DND-41 (cell line): ENCODE measurements around the gene RPL41.

Experiments used
- ATAC-seq: fragments of 200-7000 bp; cut with Tn5 transposase; 3 replicates; pipeline ENCODE4 v1.9.1; 2021; ENCODE audit warnings: low read depth; ENCODE audit not compliant: insufficient read depth
- DNase-seq: peaks from one replicate; pipeline ENCODE4 v3.0.0-alpha.2; 2020
- H2AFZ ChIP-seq: 2 replicates; pipeline ENCODE4 v1.6.0; 2012; ENCODE audit warnings: low read depth, low read length
- H3K27ac ChIP-seq: 2 replicates; pipeline ENCODE4 v1.5.1; 2012; ENCODE audit warnings: low read length, inconsistent platforms
- H3K27me3 ChIP-seq: fragments of 200-600 bp; sonication (generic); 2 replicates; pipeline ENCODE4 v1.6.0; 2012; ENCODE audit warnings: low read length, mild to moderate bottlenecking, inconsistent platforms; ENCODE audit not compliant: insufficient read depth, poor library complexity
- H3K36me3 ChIP-seq: 2 replicates; pipeline ENCODE4 v1.5.1; 2012; ENCODE audit warnings: low read length, inconsistent platforms; ENCODE audit not compliant: insufficient read depth
- H3K4me1 ChIP-seq: 2 replicates; pipeline ENCODE4 v1.5.1; 2012; ENCODE audit warnings: mild to moderate bottlenecking, low read length; ENCODE audit not compliant: insufficient read depth
- H3K4me2 ChIP-seq: 2 replicates; pipeline ENCODE4 v1.6.0; 2012; ENCODE audit warnings: mild to moderate bottlenecking, moderate library complexity, low read length, inconsistent platforms; ENCODE audit not compliant: insufficient read depth
- H3K4me3 ChIP-seq, 2 experiments: fragments of 200-600 bp in 1 of 2; shearing (Covaris generic) in 1 of 2; 2 replicates each; pipeline ENCODE4 v1.5.1; 2012 to 2016; ENCODE audit warnings: inconsistent platforms in 2 of 2, low read length in 2 of 2, mild to moderate bottlenecking in 2 of 2, low read depth in 1 of 2, moderate library complexity in 1 of 2
- H3K79me2 ChIP-seq: 2 replicates; pipeline ENCODE4 v1.6.0; 2012; ENCODE audit warnings: low read length, inconsistent platforms; ENCODE audit not compliant: insufficient read depth
- H3K9ac ChIP-seq: 2 replicates; pipeline ENCODE4 v1.6.0; 2012; ENCODE audit warnings: low read depth, mild to moderate bottlenecking, inconsistent platforms, low read length, moderate library complexity
- H3K9me3 ChIP-seq: 2 replicates; pipeline ENCODE4 v1.5.1; 2012; ENCODE audit warnings: low read length, moderate library complexity, mild to moderate bottlenecking, inconsistent platforms; ENCODE audit not compliant: insufficient read depth, severe bottlenecking
- H4K20me1 ChIP-seq: 2 replicates; pipeline ENCODE4 v1.6.0; 2012; ENCODE audit warnings: low read length; ENCODE audit not compliant: insufficient read depth
- EZH2 ChIP-seq: IDR thresholded peaks from 3 replicates; pipeline ENCODE4 v1.6.1; 2012; ENCODE audit warnings: borderline replicate concordance, low read depth, mild to moderate bottlenecking, moderate library complexity, low read length, inconsistent platforms; ENCODE audit not compliant: severe bottlenecking
- TF ChIP-seq, protein P1 (sequence below): IDR thresholded peaks from 2 replicates; pipeline ENCODE4 v1.5.1; 2012; ENCODE audit warnings: borderline replicate concordance, low read length, moderate library complexity, mild to moderate bottlenecking; ENCODE audit not compliant: poor library complexity, severe bottlenecking; ENCODE audit errors: extremely low read depth

Gene RPL41

DNA sequence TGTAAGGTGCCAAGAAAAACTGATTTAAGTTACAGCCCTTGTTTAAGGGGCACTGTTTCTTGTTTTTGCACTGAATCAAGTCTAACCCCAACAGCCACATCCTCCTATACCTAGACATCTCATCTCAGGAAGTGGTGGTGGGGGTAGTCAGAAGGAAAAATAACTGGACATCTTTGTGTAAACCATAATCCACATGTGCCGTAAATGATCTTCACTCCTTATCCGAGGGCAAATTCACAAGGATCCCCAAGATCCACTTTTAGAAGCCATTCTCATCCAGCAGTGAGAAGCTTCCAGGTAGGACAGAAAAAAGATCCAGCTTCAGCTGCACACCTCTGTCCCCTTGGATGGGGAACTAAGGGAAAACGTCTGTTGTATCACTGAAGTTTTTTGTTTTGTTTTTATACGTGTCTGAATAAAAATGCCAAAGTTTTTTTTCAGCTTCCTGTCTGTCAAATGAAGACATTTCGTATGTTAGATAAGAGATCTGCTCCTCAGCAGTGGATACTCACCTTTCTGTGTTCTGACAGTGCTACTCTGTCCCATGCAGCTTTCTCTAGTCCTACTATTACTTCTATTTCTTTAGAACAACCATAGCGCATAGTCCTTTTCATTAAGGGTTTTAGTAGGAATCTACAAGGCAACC lies 13.2 kb upstream of the RPL41 start:
- peak overlapping the region; percentile 80 for H3K4me2 ChIP-seq
- H3K27me3 ChIP-seq, result no peaks in the 10 kb centered on the region
- peaks cover 38% of the 10 kb centered on the region for H3K36me3 ChIP-seq
- peak; percentile 11; the same call in 2 of the 3 replicates for ATAC-seq
- H3K9me3 ChIP-seq, result no peaks in the 10 kb centered on the region
- peaks cover 43% of the 10 kb centered on the region for H3K79me2 ChIP-seq
- H3K9ac ChIP-seq, result peak overlapping the region; percentile 94
- H3K4me1 ChIP-seq, result peaks cover 47% of the 10 kb centered on the region
- H3K4me3 ChIP-seq, result peak overlapping the region; percentile 40 to 72; a peak in 3 of 4 replicates
- TF ChIP-seq EZH2, result no peak
- DNase-seq, result peak; percentile 50
- peak overlapping the region; percentile 86 for H3K27ac ChIP-seq
- peaks cover 29% of the 10 kb centered on the region for H4K20me1 ChIP-seq
- H2AFZ ChIP-seq, result peak overlapping the region; percentile 79

DNA sequence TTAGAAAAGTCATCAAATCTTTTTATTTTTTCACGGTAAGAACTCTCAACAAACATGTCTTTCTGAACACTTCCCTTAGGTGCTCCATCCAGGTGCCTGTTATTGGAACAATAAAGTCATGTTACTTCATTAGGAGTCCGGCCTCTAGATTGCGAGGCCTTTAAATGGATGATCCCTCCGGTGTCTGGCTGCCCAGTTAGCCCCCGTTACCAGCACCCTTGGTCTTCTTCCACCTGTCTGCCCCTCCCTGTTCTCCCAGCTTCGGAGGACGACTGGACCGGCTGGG lies 12.7 kb upstream of the RPL41 start:
- Histone ChIP-seq H3K9me3 (no peaks in the 10 kb centered on the region), H3K36me3 (peaks cover 43% of the 10 kb centered on the region), H3K27ac (peak overlapping the region; percentile 86), H4K20me1 (peaks cover 29% of the 10 kb centered on the region), H3K4me2 (peak overlapping the region; percentile 80), H3K9ac (peak overlapping the region; percentile 94), H2AFZ (peak overlapping the region; percentile 79), H3K79me2 (peaks cover 47% of the 10 kb centered on the region), H3K27me3 (no peaks in the 10 kb centered on the region), H3K4me3 (peak overlapping the region; percentile 40 to 72; a peak in 3 of 4 replicates), H3K4me1 (peaks cover 47% of the 10 kb centered on the region)
- TF ChIP-seq, protein P1, sequence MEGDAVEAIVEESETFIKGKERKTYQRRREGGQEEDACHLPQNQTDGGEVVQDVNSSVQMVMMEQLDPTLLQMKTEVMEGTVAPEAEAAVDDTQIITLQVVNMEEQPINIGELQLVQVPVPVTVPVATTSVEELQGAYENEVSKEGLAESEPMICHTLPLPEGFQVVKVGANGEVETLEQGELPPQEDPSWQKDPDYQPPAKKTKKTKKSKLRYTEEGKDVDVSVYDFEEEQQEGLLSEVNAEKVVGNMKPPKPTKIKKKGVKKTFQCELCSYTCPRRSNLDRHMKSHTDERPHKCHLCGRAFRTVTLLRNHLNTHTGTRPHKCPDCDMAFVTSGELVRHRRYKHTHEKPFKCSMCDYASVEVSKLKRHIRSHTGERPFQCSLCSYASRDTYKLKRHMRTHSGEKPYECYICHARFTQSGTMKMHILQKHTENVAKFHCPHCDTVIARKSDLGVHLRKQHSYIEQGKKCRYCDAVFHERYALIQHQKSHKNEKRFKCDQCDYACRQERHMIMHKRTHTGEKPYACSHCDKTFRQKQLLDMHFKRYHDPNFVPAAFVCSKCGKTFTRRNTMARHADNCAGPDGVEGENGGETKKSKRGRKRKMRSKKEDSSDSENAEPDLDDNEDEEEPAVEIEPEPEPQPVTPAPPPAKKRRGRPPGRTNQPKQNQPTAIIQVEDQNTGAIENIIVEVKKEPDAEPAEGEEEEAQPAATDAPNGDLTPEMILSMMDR, result no peak
- no peak for TF ChIP-seq EZH2
- ATAC-seq (no peak), DNase-seq (no peak)

DNA sequence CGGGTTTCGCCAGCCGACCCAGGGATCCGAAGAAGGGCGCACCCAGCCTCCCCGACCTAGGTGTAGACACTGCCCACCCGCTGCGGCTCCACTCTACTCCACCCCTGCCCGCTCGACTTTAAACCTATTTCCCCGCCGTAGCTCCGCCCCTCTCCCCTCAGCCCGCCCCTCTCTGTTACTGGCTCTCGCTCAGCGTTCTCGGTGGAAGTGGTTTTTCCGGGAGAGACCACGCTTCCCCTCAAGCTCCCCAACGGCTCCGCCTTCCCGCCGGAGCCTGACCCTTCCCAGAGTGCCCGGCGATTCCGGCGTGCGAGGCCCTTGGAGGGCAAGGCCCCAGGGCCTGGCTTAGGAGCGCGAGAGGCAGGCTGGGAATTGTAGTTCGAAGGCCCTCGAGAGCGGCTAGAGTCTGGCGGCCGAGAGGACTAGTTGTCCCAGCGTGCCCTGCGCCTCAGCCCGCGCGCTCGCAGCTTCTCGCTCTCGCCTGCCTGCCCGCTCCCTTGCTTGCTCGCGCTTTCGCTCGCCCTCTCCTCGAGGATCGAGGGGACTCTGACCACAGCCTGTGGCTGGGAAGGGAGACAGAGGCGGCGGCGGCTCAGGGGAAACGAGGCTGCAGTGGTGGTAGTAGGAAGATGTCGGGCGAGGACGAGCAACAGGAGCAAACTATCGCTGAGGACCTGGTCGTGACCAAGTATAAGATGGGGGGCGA lies 12.2 kb upstream of the RPL41 start, which contains the start of gene PA2G4:
PA2G4 (plus strand) TSS at position 451 of the 706 bp plus-strand sequence; CDS start at position 630, 179 bp downstream.
- H3K9ac ChIP-seq, result peak within 1 kb of the TSS; percentile 94
- peak within 1 kb of the TSS; percentile 80 for H3K4me2 ChIP-seq
- H3K4me3 ChIP-seq, result peak within 1 kb of the TSS; percentile 71 to 72
- TF ChIP-seq, protein P1, result no peak
- no peak for TF ChIP-seq EZH2
- H3K9me3 ChIP-seq, result no peaks in the 10 kb centered on the region
- ATAC-seq, result peak; percentile 93
- H4K20me1 ChIP-seq, result peaks cover 29% of the 10 kb centered on the region
- peak within 1 kb of the TSS; percentile 79 for H2AFZ ChIP-seq
- H3K79me2 ChIP-seq, result peaks cover 47% of the 10 kb centered on the region
- peak within 1 kb of the TSS; percentile 92 for H3K27ac ChIP-seq
- DNase-seq, result peak; percentile 99
- peaks cover 48% of the 10 kb centered on the region for H3K36me3 ChIP-seq
- H3K4me1 ChIP-seq, result peaks cover 47% of the 10 kb centered on the region
- H3K27me3 ChIP-seq, result no peaks in the 10 kb centered on the region
